HG03457 (cell line): ENCODE results near the gene SHROOM2.
"Not testable (repeated sequence)": the region's sequence is repeated elsewhere in the genome, so short reads cannot be mapped to it uniquely, and the experiment has no call there.

ENCODE experiments used
- ATAC-seq: cut with Tn5 transposase; IDR thresholded peaks from one replicate; pipeline ENCODE4 v1.9.1; 2021; ENCODE audit warnings: moderate number of reproducible peaks; ENCODE audit not compliant: unreplicated experiment

The SHROOM2 gene, protein sequence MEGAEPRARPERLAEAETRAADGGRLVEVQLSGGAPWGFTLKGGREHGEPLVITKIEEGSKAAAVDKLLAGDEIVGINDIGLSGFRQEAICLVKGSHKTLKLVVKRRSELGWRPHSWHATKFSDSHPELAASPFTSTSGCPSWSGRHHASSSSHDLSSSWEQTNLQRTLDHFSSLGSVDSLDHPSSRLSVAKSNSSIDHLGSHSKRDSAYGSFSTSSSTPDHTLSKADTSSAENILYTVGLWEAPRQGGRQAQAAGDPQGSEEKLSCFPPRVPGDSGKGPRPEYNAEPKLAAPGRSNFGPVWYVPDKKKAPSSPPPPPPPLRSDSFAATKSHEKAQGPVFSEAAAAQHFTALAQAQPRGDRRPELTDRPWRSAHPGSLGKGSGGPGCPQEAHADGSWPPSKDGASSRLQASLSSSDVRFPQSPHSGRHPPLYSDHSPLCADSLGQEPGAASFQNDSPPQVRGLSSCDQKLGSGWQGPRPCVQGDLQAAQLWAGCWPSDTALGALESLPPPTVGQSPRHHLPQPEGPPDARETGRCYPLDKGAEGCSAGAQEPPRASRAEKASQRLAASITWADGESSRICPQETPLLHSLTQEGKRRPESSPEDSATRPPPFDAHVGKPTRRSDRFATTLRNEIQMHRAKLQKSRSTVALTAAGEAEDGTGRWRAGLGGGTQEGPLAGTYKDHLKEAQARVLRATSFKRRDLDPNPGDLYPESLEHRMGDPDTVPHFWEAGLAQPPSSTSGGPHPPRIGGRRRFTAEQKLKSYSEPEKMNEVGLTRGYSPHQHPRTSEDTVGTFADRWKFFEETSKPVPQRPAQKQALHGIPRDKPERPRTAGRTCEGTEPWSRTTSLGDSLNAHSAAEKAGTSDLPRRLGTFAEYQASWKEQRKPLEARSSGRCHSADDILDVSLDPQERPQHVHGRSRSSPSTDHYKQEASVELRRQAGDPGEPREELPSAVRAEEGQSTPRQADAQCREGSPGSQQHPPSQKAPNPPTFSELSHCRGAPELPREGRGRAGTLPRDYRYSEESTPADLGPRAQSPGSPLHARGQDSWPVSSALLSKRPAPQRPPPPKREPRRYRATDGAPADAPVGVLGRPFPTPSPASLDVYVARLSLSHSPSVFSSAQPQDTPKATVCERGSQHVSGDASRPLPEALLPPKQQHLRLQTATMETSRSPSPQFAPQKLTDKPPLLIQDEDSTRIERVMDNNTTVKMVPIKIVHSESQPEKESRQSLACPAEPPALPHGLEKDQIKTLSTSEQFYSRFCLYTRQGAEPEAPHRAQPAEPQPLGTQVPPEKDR (N-terminal part only)

DNA sequence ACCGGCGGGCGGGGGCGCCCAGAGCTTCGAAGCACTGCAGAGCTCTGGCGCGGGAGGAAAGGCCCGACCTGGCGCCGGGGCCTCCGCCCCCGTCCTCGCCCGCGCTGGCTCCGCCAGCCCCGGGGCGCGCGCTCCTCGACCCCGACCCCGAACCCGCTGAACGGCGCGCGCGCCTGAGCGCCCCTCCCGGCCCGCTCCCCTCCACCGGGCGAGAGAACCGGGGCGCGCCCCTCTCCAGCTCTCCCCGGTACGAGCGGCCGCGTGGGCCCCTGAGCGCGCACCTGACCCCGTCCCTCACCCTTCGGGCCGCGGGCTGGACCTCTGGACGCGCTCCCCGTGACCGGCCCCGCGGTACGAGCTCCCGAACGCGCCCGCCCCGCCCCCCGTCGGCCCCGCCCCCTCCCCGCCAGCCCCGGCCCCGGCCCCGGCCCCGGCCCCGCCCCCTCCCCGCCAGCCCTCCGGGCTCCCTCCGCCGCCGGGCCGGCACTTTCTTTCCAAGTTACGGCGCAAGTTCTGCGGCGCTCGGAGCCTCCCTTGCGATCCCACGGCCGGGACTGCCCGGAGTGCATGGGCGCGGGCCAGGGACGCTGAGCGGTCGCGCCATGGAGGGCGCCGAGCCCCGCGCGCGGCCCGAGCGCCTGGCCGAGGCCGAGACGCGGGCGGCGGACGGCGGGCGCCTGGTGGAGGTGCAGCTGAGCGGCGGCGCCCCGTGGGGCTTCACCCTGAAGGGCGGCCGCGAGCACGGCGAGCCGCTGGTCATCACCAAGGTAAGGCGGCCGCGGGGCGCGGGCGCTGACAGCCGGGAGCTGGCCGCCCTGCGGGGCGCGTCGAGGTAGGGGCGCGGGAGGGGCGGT lies at the start of gene SHROOM2:
Gene SHROOM2 (plus strand): TSS at position 486 of the 854 bp plus-strand sequence. CDS start 117 bp downstream, at position 603.
- ATAC-seq: no peak

DNA sequence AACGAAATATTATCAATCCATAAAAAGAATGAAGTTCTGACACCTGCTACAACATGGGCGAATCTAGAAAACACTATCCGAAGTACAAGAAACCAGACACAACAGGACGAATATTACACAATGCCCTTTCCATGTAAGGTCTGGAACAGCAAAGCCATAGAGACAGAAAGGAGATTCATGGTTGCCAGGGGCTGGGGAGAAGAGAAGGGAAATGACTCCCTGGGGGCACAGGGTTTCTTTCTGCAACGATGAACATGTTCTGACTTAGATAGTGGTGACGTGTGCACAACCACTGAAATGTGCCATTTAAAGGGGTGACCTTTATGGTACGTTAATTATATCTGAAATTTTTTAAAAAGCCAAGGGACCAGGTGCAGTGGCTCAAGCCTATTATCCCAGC lies 48.9 kb upstream of the SHROOM2 start:
- no peak for ATAC-seq

DNA sequence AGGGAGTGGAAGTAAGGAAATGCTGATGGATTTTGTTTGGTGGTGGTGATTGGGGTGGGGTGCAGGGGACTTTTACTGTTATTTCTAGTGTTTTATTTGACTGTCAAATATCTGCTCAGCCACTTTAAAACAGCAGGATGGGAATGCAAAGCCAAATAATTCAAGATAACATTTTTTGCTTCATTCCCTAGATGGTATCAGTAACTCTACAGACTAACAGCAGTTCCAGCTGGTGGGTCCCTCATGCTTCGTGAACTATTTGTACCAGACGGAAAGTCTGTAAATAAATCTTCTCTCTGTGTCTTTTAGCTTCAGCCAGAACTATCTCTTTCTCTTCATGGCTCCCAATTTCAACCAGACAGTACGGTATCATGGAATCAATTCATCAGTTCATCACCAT lies 48.1 kb upstream of the SHROOM2 start:
- ATAC-seq: no peak

DNA sequence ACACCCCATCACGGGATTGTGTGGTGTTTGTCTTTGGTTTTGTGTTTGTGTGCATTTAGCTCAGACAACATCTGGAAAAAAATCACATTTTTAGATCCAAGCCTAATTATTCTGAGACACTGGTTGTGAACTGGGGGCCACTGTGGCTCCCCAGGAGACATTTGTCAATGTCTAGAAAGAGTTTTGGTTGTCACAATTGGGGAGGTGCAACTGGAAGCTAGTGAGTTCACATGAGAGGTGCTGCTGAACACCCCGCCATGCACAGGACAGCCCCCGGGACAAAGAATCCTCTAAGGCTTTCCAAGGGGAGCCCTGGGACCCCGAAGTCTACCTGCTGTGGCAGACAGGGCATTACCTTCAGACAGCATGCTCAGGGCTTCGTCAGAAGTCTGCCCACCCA lies 47.1 kb upstream of the SHROOM2 start:
- no peak for ATAC-seq

DNA sequence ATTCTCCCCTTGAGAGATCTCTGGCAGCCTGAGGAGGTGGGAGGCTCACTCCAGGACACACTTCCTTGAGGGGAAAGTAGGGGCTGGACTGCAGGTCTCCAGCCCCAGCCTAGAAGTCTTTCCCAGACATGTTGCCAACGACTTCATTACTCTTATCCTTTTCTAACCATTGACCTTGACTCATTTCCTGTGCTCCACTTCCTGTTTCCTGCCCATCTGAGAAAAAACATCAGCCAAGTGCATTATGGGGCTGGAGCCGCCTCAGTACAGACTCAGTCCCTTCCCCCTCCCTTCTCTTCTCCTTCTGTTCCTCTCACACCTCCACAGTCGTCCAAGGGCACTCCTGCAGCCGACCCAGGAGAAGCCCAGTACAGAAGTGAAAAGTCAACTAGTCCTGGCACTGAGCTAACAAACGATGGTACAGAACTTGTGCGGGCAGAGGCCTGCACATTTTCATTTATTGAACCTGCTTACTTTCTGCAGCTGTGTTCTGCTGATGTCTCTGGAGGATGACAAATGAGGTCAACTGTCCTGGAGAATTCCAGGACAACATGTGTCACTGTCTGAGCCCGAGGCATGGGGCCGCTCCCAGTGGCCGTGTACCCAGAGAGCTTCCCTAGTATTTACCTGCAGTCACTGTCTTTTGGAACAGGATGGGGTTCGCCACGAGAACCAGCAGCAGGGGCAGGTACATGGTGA lies 40.7 kb upstream of the SHROOM2 start:
- no peak for ATAC-seq

DNA sequence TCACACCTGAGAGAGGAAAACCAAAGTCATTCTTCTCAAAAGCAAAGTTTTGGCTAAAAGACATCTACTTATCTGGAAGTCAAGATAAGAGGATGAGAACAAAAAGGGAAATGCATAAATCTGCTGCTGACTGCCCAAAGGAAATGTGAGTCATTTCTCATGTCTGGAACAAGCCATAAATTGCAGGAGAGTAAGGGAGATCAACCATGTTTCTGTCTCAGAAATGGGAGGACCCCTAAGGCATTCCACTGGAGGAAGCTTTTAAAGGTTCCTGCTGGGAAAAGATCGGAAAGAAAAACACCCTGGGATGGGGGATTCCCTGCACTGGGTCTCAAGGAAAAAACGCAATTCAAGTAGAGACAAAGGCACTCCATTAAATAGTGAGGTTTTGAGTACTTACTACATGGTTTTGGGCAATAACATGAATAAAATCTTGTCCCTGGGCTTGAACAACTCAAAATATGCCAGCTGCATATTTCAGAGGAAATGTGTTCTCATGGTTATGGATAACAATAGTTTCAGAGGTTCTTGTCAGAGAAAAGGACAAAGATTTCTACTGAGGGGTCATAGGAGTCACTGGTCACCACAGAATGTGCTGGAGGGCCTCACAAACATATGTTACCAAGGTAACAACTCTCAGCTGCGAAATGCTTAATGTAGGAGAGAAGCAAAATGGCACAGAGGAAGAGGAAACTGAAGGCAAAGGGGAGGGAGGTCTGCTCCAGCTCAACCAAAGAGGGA lies 39.9 kb upstream of the SHROOM2 start:
- no peak for ATAC-seq

DNA sequence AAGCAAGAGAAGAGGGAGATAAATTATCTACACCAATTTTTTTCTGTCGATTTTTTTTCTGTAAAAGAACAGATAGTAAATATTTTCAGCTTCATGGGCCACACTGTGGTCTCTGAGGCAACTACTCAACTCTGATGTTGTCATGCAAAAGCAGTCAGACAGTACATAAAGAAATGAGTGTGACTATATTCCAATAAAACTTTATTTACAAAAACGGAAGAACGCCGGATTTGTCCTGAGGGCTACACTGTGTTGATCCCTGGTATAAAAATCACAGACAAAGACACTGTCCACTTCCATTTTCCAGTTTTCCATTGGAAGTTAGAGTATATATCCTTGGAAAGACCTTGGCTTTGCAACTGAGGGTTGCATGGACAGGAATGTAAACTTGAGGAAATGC lies 38.6 kb upstream of the SHROOM2 start:
- ATAC-seq: no peak

DNA sequence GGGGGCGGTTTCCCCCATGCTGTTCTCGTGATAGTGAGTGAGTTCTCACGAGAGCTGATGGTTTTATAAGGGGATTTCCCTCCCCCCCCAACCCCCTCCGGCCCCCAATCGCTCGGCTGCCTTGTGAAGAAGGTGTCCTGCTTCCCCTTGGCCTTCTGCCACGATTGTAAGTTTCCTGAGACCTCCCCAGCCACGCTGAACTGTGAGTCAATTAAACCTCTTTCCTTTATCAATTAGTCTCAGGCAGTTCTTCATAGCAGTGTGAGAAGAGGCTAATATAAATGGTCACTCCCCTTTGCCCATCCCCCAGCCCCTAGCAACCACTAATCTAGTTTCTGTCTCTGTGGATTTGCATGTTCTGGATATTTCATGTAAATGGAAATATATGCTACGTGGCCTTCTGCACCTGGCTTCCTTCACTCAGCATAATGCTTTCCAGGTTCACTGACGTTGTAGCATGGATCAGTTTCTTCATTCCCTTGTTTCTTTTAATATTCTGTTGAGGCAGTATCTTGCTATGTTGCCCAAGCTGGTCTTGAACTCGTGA lies 37.0 kb upstream of the SHROOM2 start:
- no peak for ATAC-seq

DNA sequence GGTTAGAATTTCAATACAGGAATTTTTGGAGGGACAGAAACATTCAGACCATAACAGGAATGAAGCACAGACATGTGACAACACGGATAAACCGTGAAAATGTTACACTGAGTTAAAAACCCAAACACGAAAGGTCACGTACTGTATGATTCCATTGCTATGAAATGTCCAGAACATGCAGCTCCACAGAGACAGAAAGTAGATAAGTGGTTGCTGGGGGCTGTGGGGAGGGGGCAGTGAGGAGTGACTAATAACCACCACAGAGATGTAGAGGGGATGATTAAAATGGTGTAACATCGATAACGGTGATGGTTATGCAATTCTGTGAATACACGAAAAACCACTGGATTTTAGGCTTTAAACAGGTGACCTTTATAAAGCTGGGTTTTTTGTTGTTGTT lies 28.9 kb upstream of the SHROOM2 start:
- ATAC-seq: no peak

DNA sequence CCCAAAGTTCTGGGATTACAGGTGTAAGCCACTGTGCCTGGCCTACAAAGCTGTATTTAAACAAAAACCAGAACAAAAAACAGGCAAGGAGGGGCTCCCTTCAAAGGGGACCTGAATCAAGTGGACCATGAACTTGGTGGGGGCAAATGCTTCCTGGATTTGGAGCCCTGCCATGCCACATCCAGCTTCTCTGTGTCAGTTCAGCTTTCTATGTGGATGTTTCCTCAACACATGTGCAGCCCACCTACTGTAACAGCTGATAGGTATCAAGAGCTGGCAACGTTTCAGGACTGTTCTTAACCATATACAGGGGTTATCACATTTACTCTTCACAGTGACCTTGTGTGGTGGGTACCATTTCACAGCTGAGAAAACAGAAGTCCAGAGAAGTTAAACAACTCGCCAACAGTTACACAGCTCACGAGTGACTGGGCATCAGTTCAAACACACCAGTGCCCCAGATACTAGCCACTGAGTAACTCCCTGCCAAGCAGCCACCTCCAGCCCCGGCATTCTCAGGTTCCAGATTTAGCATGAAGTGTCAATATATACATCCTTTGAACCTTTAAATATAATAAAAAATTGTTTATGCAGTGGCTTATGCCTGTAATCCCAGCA lies 28.1 kb upstream of the SHROOM2 start:
- ATAC-seq: no peak

DNA sequence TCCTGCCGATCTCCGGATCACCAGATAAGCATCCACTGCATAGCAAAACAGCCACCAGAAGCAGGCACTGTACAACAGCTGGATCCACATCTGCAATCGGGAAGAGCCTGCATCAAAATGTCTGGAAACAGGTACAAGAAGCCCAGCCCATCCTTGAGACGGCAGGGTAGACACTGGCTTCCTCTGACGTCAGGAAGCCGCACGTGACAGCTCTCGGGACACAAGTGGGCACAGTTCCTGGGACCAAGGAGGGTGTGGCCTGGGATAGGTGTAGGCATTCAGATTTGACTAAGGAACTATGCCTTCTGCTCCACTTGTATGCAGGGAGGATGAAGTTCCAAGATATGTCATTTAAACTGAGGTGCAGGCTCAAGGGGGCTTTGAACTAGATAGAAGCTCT lies 26.9 kb upstream of the SHROOM2 start:
- no peak for ATAC-seq

DNA sequence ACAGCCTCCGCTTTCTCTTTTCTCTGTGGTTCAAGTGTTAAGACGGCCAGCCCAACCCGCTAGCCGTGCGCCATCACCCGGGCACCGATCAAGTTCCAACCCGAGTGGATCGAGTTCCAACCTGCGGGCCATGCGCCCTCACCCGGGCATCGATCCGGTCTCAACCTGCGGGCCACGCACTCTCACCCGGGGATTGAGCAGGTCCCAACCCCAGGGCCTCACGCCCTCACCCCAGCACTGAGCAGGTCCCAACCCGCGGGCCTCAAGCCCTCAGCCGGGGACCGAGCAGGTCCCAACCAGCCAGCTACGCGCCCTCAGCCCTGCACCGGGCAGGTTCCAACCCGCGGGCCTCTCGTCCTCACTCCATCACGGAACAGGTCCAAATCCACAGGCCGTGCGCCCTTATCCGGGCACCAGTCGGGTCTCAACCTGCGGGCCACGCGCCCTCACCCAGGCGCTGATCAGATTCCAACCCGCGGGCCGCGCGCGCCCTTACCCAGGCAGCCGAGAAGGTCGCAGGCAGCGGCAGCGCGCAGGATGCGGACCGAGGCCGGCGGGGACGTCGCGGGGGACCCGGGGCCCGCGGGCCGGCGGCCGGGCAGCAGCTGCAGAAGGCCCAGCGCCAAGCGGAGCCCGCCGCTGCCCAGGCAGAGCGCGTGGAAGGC lies 21.0 kb upstream of the SHROOM2 start:
- no peak for ATAC-seq

DNA sequence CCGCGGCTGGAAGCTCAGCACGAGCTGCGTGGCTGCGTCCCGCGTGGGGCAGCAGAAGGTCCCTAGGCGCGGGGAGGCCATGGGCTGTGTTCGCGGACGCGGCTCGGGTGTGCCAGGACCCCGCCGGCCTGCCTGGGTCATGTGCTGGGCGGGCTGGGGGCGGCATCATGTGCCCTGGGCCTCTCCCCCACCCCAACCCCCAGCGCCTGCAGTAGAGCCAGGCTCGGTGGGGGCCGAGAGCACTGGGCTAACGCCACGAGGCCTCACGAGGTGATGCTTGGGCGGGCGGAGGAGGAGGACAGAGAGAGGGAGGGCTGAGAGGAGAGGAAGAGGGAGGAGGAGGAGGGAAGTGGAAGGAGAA lies 20.5 kb upstream of the SHROOM2 start, which contains the start of gene GPR143:
Gene GPR143 (minus strand): TSS at position 111 of the 361 bp plus-strand sequence. CDS start 30 bp downstream, at position 81.
- ATAC-seq: no peak

DNA sequence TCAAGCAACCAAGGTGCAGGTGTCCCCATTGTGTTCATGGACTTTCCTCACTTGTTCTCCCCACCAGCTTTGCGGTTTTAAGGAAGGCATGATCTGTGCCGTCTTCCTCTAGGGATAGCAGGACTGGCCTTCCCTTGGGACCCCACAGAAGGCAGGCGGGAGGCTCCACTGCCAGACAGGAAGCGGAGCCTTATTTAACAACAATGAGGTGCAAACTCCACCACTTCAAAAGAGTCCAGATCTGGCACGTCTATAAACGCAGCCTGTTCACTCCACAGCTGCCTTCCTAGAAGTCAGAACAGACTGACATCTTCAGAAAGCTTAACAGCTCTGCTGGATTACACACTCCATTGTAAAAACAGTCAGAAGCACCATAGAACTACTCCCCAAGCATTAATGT lies 18.9 kb upstream of the SHROOM2 start:
- ATAC-seq: no peak

DNA sequence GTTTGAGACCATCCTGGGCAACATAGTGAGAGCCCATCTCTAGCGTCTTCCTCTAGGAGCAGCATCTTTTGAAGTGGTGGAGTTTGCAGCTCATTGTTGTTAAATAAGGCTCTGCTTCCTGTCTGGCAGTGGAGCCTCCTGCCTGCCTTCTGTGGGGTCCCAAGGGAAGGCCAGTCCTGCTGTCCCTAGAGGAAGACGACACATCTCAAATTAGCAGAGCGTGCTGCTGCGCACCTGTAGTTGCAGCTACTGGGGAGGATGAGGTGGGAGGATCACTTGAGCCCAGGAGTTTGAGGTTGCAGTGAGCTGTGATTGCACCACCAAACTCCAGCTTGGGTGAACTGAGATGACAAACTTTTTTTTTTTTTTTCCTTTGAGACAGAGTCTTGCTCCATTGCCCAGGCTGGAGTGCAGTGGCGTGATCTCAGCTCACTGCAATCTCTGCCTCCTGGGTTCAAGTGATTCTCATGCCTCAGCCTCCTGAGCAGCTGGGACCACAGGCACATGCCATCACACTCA lies 17.8 kb upstream of the SHROOM2 start:
- not testable (repeated sequence) for ATAC-seq

DNA sequence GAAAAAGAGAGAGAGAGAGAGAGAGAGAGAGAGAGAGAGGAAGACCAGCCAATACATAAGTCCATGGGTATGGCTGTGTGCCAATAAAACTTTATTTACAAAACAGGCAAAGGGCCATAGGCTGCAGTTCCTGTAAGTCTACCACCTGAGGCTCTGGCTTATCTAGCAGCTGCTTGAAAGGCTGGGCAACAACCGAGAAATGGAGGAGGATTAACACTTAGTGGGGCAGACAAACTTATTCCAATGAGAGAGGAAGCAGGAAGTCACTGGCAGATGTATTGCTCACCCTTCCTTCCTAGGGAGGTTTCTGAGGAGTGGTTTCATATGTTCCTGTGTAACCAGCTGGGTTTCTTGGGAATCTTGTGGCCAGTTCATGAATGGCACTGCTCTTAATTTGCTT lies 15.9 kb upstream of the SHROOM2 start:
- ATAC-seq: no peak

DNA sequence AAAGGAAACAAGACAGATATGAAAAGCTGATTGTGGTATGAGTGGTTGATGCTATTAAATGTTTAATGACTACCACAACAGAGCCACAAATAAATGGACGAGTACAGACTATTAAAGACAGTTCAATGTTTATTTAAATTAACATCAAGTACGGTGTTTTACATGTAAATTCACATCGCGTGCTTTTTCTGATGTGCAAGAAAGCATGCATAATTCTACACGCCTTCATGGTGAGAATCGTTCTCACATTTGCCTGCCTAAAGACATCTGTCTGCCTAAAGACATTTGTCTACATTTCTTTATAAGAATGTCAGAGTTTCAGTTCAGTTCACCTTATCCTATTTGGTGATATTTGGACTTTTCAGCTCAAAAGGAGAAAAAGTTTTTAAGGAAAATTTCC lies 13.3 kb upstream of the SHROOM2 start:
- no peak for ATAC-seq
